Activated CD4-positive, alpha-beta T cell treated with anti-CD3 and anti-CD28 coated beads, Interleukin-2, amount 50 U/mL, for 16 hours (primary cell): Measurements from ENCODE around the gene ADAM12.

Source experiments
- DNase-seq: peaks from one replicate; pipeline ENCODE4 v3.0.0-alpha.2; 2020

ADAM12 gene

GRCh38 chr10:126169899-126170298 lies 218.4 kb downstream of the ADAM12 start:
- no peak for DNase-seq

GRCh38 chr10:126166797-126167196 lies 221.5 kb downstream of the ADAM12 start:
- DNase-seq: peak; percentile 28

GRCh38 chr10:126165874-126166273 lies 222.4 kb downstream of the ADAM12 start:
- DNase-seq: no peak

GRCh38 chr10:126163506-126163905 lies 224.8 kb downstream of the ADAM12 start:
- DNase-seq: no peak

GRCh38 chr10:126161691-126162090 lies 226.6 kb downstream of the ADAM12 start:
- DNase-seq: no peak

GRCh38 chr10:126160971-126161630 lies 227.2 kb downstream of the ADAM12 start:
- DNase-seq: no peak

- DNase-seq: no peak
Measured at GRCh38 chr10:126160571-126160970, 227.7 kb downstream of the ADAM12 start.

- no peak for DNase-seq
Measured at GRCh38 chr10:126158133-126158892, 230.0 kb downstream of the ADAM12 start.

GRCh38 chr10:126157189-126157588 lies 231.1 kb downstream of the ADAM12 start:
- no peak for DNase-seq

- no peak for DNase-seq
Measured at GRCh38 chr10:126156503-126156902, 231.8 kb downstream of the ADAM12 start.

- no peak for DNase-seq
Measured at GRCh38 chr10:126156012-126156411, 232.3 kb downstream of the ADAM12 start.

- no peak for DNase-seq
Measured at GRCh38 chr10:126155528-126155927, 232.7 kb downstream of the ADAM12 start.

GRCh38 chr10:126153711-126154628 lies 234.3 kb downstream of the ADAM12 start:
- no peak for DNase-seq

GRCh38 chr10:126147866-126148587 lies 240.2 kb downstream of the ADAM12 start:
- no peak for DNase-seq

- DNase-seq: no peak
Measured at GRCh38 chr10:126146771-126147170, 241.5 kb downstream of the ADAM12 start.

GRCh38 chr10:126143117-126143516 lies 245.2 kb downstream of the ADAM12 start:
- no peak for DNase-seq

- DNase-seq: no peak
Measured at GRCh38 chr10:126140746-126141273, 247.5 kb downstream of the ADAM12 start.

- no peak for DNase-seq
Measured at GRCh38 chr10:126137562-126138221, 250.6 kb downstream of the ADAM12 start.

GRCh38 chr10:126135941-126136595 lies 252.2 kb downstream of the ADAM12 start:
- DNase-seq: no peak

GRCh38 chr10:126135177-126135576 lies 253.1 kb downstream of the ADAM12 start:
- DNase-seq: no peak
